ENCODE measurements around the gene ZNF777. TPM values are rescaled to one million over a fixed set of nuclear protein-coding genes. Genes with fewer than 3 reads are reported as not detected.

ZNF777 gene
- total and polyA plus RNA-seq, 9 of the 15 experiments (the other 6 are each of a cell fraction or from before 2014, with no cell fraction given): 0.11 to 32.6 (median 9.0) TPM

- peak; percentile 80 for TF ChIP-seq SIN3B (IDR thresholded peaks at IDR 0.05; ENCODE audit: low read depth)
- TF ChIP-seq PBX2 (CRISPR knock-in tag; IDR thresholded peaks at IDR 0.05; ENCODE audit: low read depth): no peak
- no peak for TF ChIP-seq PBX2 (tag; conservative IDR thresholded peaks at IDR 0.05; ENCODE audit: low read depth)
- TF ChIP-seq CCNT2 (IDR thresholded peaks at IDR 0.05; ENCODE audit: borderline replicate concordance, extremely low read depth, insufficient read length, low read depth, low read length): peak; percentile 98
- TF ChIP-seq ZNF511 (CRISPR knock-in tag; IDR thresholded peaks at IDR 0.05): peak; percentile 60; the same call in 1 of the 2 replicates
- no peak for TF ChIP-seq GATA2 (CRISPR knock-in tag; IDR thresholded peaks at IDR 0.05)
- TF ChIP-seq ZNF224 (CRISPR knock-in tag; IDR thresholded peaks at IDR 0.05): no peak
- TF ChIP-seq PTRF (tag; IDR thresholded peaks at IDR 0.05): no peak
- no peak for TF ChIP-seq ZNF174 (CRISPR knock-in tag; IDR thresholded peaks at IDR 0.05)
- no peak for TF ChIP-seq IFI16 (CRISPR knock-in tag; IDR thresholded peaks at IDR 0.05)
- no peak for TF ChIP-seq SMAD2 (IDR thresholded peaks at IDR 0.05; ENCODE audit: low read depth, low read length)
- TF ChIP-seq SAFB (IDR thresholded peaks at IDR 0.05; ENCODE audit: borderline replicate concordance, low read depth, low read length): no peak
- no peak for TF ChIP-seq MXD1 (CRISPR knock-in tag; IDR thresholded peaks at IDR 0.05; ENCODE audit: borderline replicate concordance, poor library complexity, severe bottlenecking)
- no peak for TF ChIP-seq CBX8 (IDR thresholded peaks at IDR 0.05; ENCODE audit: borderline replicate concordance, extremely low read depth, low read depth, low read length, poor library complexity, severe bottlenecking)
- TF ChIP-seq MAFF (IDR thresholded peaks at IDR 0.05; ENCODE audit: low read length): peak; percentile 57
- no peak for TF ChIP-seq PHTF2 (CRISPR knock-in tag; IDR thresholded peaks at IDR 0.05)
- no peak for TF ChIP-seq ZBTB26 (CRISPR knock-in tag; IDR thresholded peaks at IDR 0.05)
- TF ChIP-seq ZBTB7A (IDR thresholded peaks at IDR 0.05; ENCODE audit: borderline replicate concordance, control insufficient read depth, low read depth, low read length): peak; percentile 77
- TF ChIP-seq USF2 (CRISPR knock-in tag; IDR thresholded peaks at IDR 0.05): no peak
- TF ChIP-seq SMAD3 (CRISPR knock-in tag; conservative IDR thresholded peaks at IDR 0.05): 0 out of 2 replicates have a peak, but pooled peaks have one; percentile 41
- peak; percentile 57 to 97; a peak in 3 of 4 replicates for TF ChIP-seq RAD21 (CRISPR knock-in tag; conservative IDR thresholded peaks at IDR 0.05 in 1 of 2, IDR thresholded peaks at IDR 0.05 in 1 of 2)
Observed at GRCh38 chr7:149422162-149422913, 38.5 kb downstream of the ZNF777 start (continued).

Measured in K562 (cell line).